A549 (cell line): ENCODE measurements around the gene NFATC2. TPM values are rescaled to one million over a fixed set of nuclear protein-coding genes. Genes with fewer than 3 reads are reported as not detected.

ENCODE experiments used
- ATAC-seq, 2 experiments: fragments of 200-7000 bp in 1 of 2; fragments of >200 bp in 1 of 2; cut with Nextera tagmentation in 1 of 2; cut with Tn5 transposase in 1 of 2; 3 replicates each; pipeline versions ENCODE4 v1.8.0 to v1.9.1; 2018 to 2020; ENCODE audit warnings: mild to moderate bottlenecking in 1 of 2, moderate library complexity in 1 of 2
- CTCF ChIA-PET: fragments of 300-600 bp; sonication (Branson Sonifier 250); formaldehyde crosslinking; extraction: SDS; loops from one replicate; lab custom pipeline; 2021; ENCODE audit warnings: antibody characterized with exemption, inconsistent platforms; lab: Yijun Ruan, JAX
- POLR2A ChIA-PET: fragments of 350-600 bp; formaldehyde crosslinking; extraction: SDS; loops from one replicate; lab custom pipeline; 2021; ENCODE audit warnings: antibody characterized with exemption, inconsistent platforms; lab: Yijun Ruan, JAX
- DNase-seq, 2 experiments: peaks; one replicate each; pipeline versions ENCODE4 v3.0.0 to v3.0.0-alpha.2; 2011 to 2016; ENCODE audit warnings: low read depth in 1 of 2, low spot score in 1 of 2
- FAIRE-seq: peaks from 2 replicates; lab custom pipeline; 2011; peaks lifted over from hg19 to GRCh38; lab: Jason Lieb, UNC
- H3K27ac ChIP-seq, 2 experiments: fragments of >200 bp; sonication (Bioruptor Twin); formaldehyde crosslinking; 3 replicates each; pipeline ENCODE4 v1.5.1; 2016 to 2017
- H3K4me1 ChIP-seq: fragments of >200 bp; sonication (Bioruptor Twin); formaldehyde crosslinking; 3 replicates; pipeline ENCODE4 v1.6.1; 2016
- H3K4me2 ChIP-seq: fragments of >200 bp; sonication (Bioruptor Twin); formaldehyde crosslinking; 3 replicates; pipeline ENCODE4 v1.6.1; 2016
- H3K4me3 ChIP-seq: fragments of >200 bp; sonication (Bioruptor Twin); formaldehyde crosslinking; 3 replicates; pipeline ENCODE4 v1.5.1; 2016
- H3K9me3 ChIP-seq: fragments of >200 bp; sonication (Bioruptor Twin); formaldehyde crosslinking; 3 replicates; pipeline ENCODE4 v1.6.1; 2016
- ATOH8 ChIP-seq: fragments of 250-450 bp; sonication (Bioruptor Pico); IDR thresholded peaks from 2 replicates; pipeline ENCODE4 v1.5.0; 2020; ENCODE audit warnings: low read depth, mild to moderate bottlenecking, moderate library complexity
- CBX8 ChIP-seq: fragments of 200-600 bp; sonication (generic); IDR thresholded peaks from 2 replicates; pipeline ENCODE4 v1.6.1; 2016
- CEBPB ChIP-seq, 2 experiments: fragments of >200 bp in 1 of 2; sonication (Bioruptor Twin) in 1 of 2; formaldehyde crosslinking in 1 of 2; IDR thresholded peaks; 2 replicates each; pipeline ENCODE4 v1.6.1; 2012 to 2016
- EP300 ChIP-seq, 2 experiments: fragments of >200 bp; sonication (Bioruptor Twin); formaldehyde crosslinking; IDR thresholded peaks; 2 replicates in 1 of 2; 3 replicates in 1 of 2; pipeline ENCODE4 v1.6.1; 2016 to 2017
- FOSB ChIP-seq: fragments of 250-450 bp; sonication (Bioruptor Pico); IDR thresholded peaks from 2 replicates; pipeline ENCODE4 v1.5.0; 2020; ENCODE audit warnings: mild to moderate bottlenecking, moderate library complexity
- FOXS1 ChIP-seq: fragments of 250-450 bp; sonication (Bioruptor Pico); IDR thresholded peaks from 2 replicates; pipeline ENCODE4 v1.5.0; 2020; ENCODE audit warnings: mild to moderate bottlenecking, moderate library complexity
- HEYL ChIP-seq: fragments of 250-450 bp; sonication (Bioruptor Pico); IDR thresholded peaks from 2 replicates; pipeline ENCODE4 v1.8.0; 2021; ENCODE audit warnings: mild to moderate bottlenecking, moderate library complexity
- HMGXB4 ChIP-seq: fragments of 250-450 bp; sonication (Bioruptor Pico); IDR thresholded peaks from 2 replicates; pipeline ENCODE4 v1.5.0; 2021; ENCODE audit warnings: mild to moderate bottlenecking, moderate library complexity, borderline replicate concordance
- KDM5A ChIP-seq: fragments of 200-600 bp; sonication (generic); IDR thresholded peaks from 2 replicates; pipeline ENCODE4 v1.6.1; 2016; ENCODE audit warnings: antibody characterized with exemption, mild to moderate bottlenecking
- MAFK ChIP-seq: fragments of 450-650 bp; IDR thresholded peaks from 2 replicates; pipeline ENCODE4 v1.6.1; 2014; ENCODE audit not compliant: partially characterized antibody
- NPAS2 ChIP-seq: fragments of 250-450 bp; sonication (Bioruptor Pico); IDR thresholded peaks from 2 replicates; pipeline ENCODE4 v1.8.0; 2022; ENCODE audit warnings: mild to moderate bottlenecking, moderate library complexity, borderline replicate concordance
- NR3C1 ChIP-seq: fragments of >200 bp; sonication (Bioruptor Twin); formaldehyde crosslinking; IDR thresholded peaks from 3 replicates; pipeline ENCODE4 v1.6.1; 2017
- POLR2AphosphoS2 ChIP-seq: conservative IDR thresholded peaks from 2 replicates; pipeline ENCODE4 v1.6.1; 2012; ENCODE audit warnings: low read length, improper control_type of control experiment, inconsistent platforms
- RAD21 ChIP-seq, 2 experiments: fragments of >200 bp in 1 of 2; sonication (Bioruptor Twin) in 1 of 2; formaldehyde crosslinking in 1 of 2; IDR thresholded peaks in 1 of 2; conservative IDR thresholded peaks in 1 of 2; 2 replicates in 1 of 2; 3 replicates in 1 of 2; pipeline ENCODE4 v1.6.1; 2012 to 2018; ENCODE audit warnings: inconsistent platforms in 1 of 2
- REST ChIP-seq: fragments of 200-600 bp; sonication (generic); IDR thresholded peaks from 2 replicates; pipeline ENCODE4 v1.6.1; 2016; ENCODE audit warnings: antibody characterized with exemption, mild to moderate bottlenecking, moderate library complexity
- RFX5 ChIP-seq: fragments of 450-650 bp; IDR thresholded peaks from 2 replicates; pipeline ENCODE4 v1.7.1; 2014; ENCODE audit warnings: antibody characterized with exemption, mild to moderate bottlenecking, moderate library complexity
- SREBF2 ChIP-seq: fragments of 450-650 bp; IDR thresholded peaks from 2 replicates; pipeline ENCODE4 v1.6.1; 2014; ENCODE audit warnings: mild to moderate bottlenecking, moderate library complexity
- USF2 ChIP-seq: fragments of 450-650 bp; IDR thresholded peaks from 2 replicates; pipeline ENCODE4 v1.6.1; 2014; ENCODE audit warnings: antibody characterized with exemption
- ZNF302 ChIP-seq: fragments of 250-450 bp; sonication (Bioruptor Pico); IDR thresholded peaks from 2 replicates; pipeline ENCODE4 v1.9.0; 2021; ENCODE audit warnings: inconsistent platforms, mild to moderate bottlenecking, moderate library complexity
- WGBS: methylation state at CpG from one replicate; pipeline ENCODE4 v1.1.6; 2017; ENCODE audit errors: missing lambda C conversion rate; 5-methylcytosine and 5-hydroxymethylcytosine counted together
- polyA plus RNA-seq, 4 experiments: library from polyadenylated mRNA; depleted of rRNA in 3 of 4; stranded (reverse); fragments of >200 nt; fragmentation: RNase III in 1 of 4; extraction: RNeasy Plus Mini Kit Qiagen cat#74134 plus additional on column Dnase treatment in 1 of 4; gene quantifications; 2 replicates in 3 of 4; 3 replicates in 1 of 4; pipeline ENCODE4 v1.2.3, GENCODE V29; 2011 to 2017

NFATC2 gene
- polyA plus RNA-seq, 2 of the 4 experiments (the other 2 are of a cell fraction): 0.75 to 1.6 TPM

GRCh38 chr20:51393571-51393970, 148.9 kb downstream of the NFATC2 start:
- Histone ChIP-seq H3K27ac (no peak overlapping the region), H3K4me3 (no peak overlapping the region), H3K9me3 (no peaks in the 10 kb centered on the region), H3K4me1 (peaks cover 4% of the 10 kb centered on the region), H3K4me2 (no peak overlapping the region)
- CTCF ChIA-PET: interaction anchor here (1.1 to 1.8 kb wide), 4 partner anchors 8 to 406 kb away, joined by 4 to 6 read pairs (median 4); no protein-coding TSS in a partner anchor
- no peak for DNase-seq
- POLR2A ChIA-PET: no interaction called here
- 87% methylated on average over 6 of the region's 6 CpGs for WGBS
- FAIRE-seq: no peak
- no peak for ATAC-seq
- no peak for TF ChIP-seq HMGXB4
- TF ChIP-seq SREBF2: no peak
- no peak for TF ChIP-seq RAD21 (conservative IDR thresholded peaks at IDR 0.05 in 1 of 2, IDR thresholded peaks at IDR 0.05 in 1 of 2)
- no peak for TF ChIP-seq RFX5
- TF ChIP-seq EP300 (IDR thresholded peaks at IDR 0.05): no peak
- TF ChIP-seq FOSB (CRISPR knock-in tag): no peak
- TF ChIP-seq CEBPB (IDR thresholded peaks at IDR 0.05): no peak
- TF ChIP-seq HEYL (CRISPR knock-in tag): no peak

- ChIA-PET POLR2A (no interaction called here), CTCF (interaction anchor here (1.1 to 3.0 kb wide), 6 partner anchors 9 to 405 kb away, joined by 3 to 8 read pairs (median 4); no protein-coding TSS in a partner anchor)
- Histone ChIP-seq H3K9me3 (no peaks in the 10 kb centered on the region), H3K4me2 (no peak overlapping the region), H3K27ac (no peak overlapping the region), H3K4me1 (peaks cover 13% of the 10 kb centered on the region), H3K4me3 (no peak overlapping the region)
- 65% methylated on average over 7 of the region's 7 CpGs for WGBS
- DNase-seq (no peak), ATAC-seq (no peak), FAIRE-seq (no peak)
- TF ChIP-seq REST: no peak
- TF ChIP-seq EP300 (IDR thresholded peaks at IDR 0.05): no peak
- no peak for TF ChIP-seq NR3C1
- no peak for TF ChIP-seq NPAS2 (CRISPR knock-in tag)
- TF ChIP-seq KDM5A: no peak
- TF ChIP-seq POLR2AphosphoS2: no peak
- TF ChIP-seq RAD21 (conservative IDR thresholded peaks at IDR 0.05 in 1 of 2, IDR thresholded peaks at IDR 0.05 in 1 of 2): no peak
- no peak for TF ChIP-seq ZNF302 (CRISPR knock-in tag)
- TF ChIP-seq USF2: no peak
- TF ChIP-seq CBX8: no peak
- no peak for TF ChIP-seq ATOH8
- no peak for TF ChIP-seq FOXS1 (CRISPR knock-in tag)
- no peak for TF ChIP-seq MAFK
These were observed 149.8 kb downstream of the NFATC2 start for GRCh38 chr20:51392614-51393186.
